Stimulated activated CD4-positive, alpha-beta T cell treated with anti-CD3 and anti-CD28 coated beads, Interleukin-1b, Interleukin-23, amount 100 ng/mL, for 48 hours (primary cell): Measurements from ENCODE around the gene C16orf95.
A peak's percentile ranks its signal among the peaks of the same experiment; 100 is the strongest.
"Not testable (repeated sequence)": the region's sequence is repeated elsewhere in the genome, so short reads cannot be mapped to it uniquely, and the experiment has no call there.

Source experiments
- DNase-seq: peaks from one replicate; pipeline ENCODE4 v3.0.0-alpha.2; 2020

The C16orf95 gene

GRCh38 chr16:87279094-87279658, 38.0 kb downstream of the C16orf95 start:
- DNase-seq: no peak

- peak; percentile 45 for DNase-seq
Observed at GRCh38 chr16:87278191-87279093, 38.8 kb downstream of the C16orf95 start.

GRCh38 chr16:87276924-87277323, 40.3 kb downstream of the C16orf95 start:
- no peak for DNase-seq

- no peak for DNase-seq
Observed at GRCh38 chr16:87276091-87276701, 41.0 kb downstream of the C16orf95 start.

GRCh38 chr16:87274794-87275193, 42.4 kb downstream of the C16orf95 start:
- DNase-seq: no peak

GRCh38 chr16:87273471-87274030, 43.6 kb downstream of the C16orf95 start:
- DNase-seq: no peak

GRCh38 chr16:87271256-87271655, 45.9 kb downstream of the C16orf95 start:
- no peak for DNase-seq

- no peak for DNase-seq
Observed at GRCh38 chr16:87267566-87267965, 49.6 kb downstream of the C16orf95 start.

GRCh38 chr16:87266846-87267245, 50.3 kb downstream of the C16orf95 start:
- no peak for DNase-seq

GRCh38 chr16:87265261-87265660, 51.9 kb downstream of the C16orf95 start:
- DNase-seq: no peak

GRCh38 chr16:87264634-87265033, 52.6 kb downstream of the C16orf95 start:
- DNase-seq: no peak

GRCh38 chr16:87263418-87264052, 53.7 kb downstream of the C16orf95 start:
- no peak for DNase-seq

GRCh38 chr16:87259431-87259830, 57.8 kb downstream of the C16orf95 start:
- DNase-seq: no peak

GRCh38 chr16:87258653-87259052, 58.5 kb downstream of the C16orf95 start:
- DNase-seq: not testable (repeated sequence)

GRCh38 chr16:87255866-87256265, 61.3 kb downstream of the C16orf95 start:
- DNase-seq: no peak

GRCh38 chr16:87254734-87255133, 62.5 kb downstream of the C16orf95 start:
- no peak for DNase-seq

- DNase-seq: no peak
Observed at GRCh38 chr16:87254296-87254695, 62.9 kb downstream of the C16orf95 start.

GRCh38 chr16:87253536-87253935, 63.7 kb downstream of the C16orf95 start:
- no peak for DNase-seq
